NAMALWA (cell line): ENCODE measurements around the gene COL4A5.
"Not testable (repeated sequence)": the region's sequence is repeated elsewhere in the genome, so short reads cannot be mapped to it uniquely, and the experiment has no call there.

Source experiments
- DNase-seq: peaks from one replicate; pipeline ENCODE4 v3.0.0-alpha.2; 2015; ENCODE audit warnings: low spot score

The COL4A5 gene

DNA sequence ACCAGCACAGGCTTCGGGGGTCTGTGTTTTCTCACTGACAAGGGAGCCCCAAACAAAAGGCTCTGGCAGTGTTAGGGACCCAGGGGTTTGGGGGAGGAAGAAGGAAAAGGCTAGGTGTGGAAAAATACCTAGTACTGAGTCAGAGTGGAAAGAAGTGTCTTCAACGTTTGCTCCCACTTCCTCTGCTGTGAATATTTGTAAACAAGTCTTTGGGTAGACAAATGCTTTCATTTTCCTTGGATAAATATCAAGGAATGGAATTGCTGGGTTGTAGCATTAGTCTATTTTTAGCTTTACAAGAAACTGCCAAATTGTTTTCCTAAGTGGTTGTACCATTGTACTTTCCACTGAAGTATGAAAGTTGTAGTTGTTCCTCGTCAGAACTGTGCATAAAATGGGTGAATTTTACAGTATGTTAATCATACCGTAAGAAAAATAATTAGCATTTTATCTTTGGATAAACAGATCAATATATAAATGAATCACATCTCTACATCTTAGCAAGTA lies 17.4 kb downstream of the COL4A5 start:
- DNase-seq, result no peak

DNA sequence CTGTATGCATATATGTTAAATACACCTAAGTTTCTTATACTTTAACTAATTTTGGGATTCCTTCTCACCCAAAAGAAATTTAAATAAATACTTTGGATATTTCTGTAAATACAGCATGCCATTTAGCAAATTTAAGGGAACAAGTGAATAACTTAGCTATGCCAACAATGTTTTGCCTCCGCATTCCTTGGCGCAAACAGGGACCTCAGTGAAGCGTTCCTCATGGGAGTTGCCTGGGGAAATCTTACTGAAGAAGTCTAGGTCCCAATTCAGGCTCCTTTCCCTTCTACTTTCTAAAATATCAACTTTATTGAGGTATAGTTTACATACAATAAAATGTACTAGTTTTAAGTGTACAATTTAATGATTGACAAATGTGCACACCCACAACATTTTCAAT lies 25.0 kb downstream of the COL4A5 start:
- DNase-seq, result no peak

DNA sequence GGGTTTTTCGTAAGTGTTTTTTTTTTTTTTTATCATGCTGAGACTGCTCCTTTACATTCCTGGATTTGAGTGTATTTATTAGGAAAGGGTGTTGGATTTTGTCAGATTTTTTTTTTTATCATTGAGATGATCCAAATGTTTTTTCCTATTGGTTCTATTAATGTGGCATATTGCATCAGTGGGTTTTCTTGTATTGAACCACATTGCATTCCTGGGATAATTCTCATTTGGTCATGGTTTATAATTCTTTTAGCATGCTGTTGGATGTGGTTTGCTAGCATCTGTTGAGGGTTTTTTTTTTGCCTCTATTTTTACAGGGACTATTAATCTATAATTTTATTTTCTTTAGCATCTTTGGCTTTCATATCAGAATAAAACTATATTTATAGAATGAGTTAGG lies 28.8 kb downstream of the COL4A5 start:
- no peak for DNase-seq

DNA sequence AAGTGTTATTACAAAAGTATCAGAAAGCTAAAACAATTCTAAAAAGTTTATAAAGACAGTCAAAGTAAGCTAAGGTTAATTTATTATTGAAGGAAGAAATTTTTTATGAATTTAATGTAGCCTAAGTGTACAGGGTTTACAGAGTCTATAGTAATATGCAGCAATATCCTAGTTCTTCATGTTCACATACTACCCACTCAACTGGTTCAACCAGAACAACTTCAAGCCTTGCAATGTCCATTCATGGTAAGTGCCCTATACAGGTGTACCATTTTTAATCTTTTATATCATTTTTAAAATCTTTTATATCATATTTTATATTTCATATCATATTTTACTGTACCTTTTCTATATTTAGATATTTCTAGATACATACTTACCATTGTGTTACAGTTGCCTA lies 34.3 kb downstream of the COL4A5 start:
- no peak for DNase-seq

DNA sequence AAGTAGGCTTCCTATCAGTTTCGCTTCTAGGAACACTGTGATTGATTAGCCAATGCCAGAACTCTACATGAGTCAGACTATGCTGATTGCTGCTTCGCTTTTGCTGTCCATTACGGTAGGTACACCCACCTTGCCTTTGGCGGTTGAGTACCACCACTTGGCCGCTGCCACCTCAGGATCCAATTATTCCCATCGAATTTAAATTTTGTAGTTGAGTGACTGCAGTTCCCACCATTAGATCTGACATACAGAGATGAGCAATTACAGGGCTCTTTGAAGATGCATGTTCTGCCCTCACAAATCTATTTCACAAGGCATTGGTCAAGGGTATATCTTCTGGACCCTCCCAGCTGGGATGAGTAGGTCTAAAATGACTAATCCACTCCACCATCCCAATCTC lies 41.9 kb downstream of the COL4A5 start:
- DNase-seq, result not testable (repeated sequence)

DNA sequence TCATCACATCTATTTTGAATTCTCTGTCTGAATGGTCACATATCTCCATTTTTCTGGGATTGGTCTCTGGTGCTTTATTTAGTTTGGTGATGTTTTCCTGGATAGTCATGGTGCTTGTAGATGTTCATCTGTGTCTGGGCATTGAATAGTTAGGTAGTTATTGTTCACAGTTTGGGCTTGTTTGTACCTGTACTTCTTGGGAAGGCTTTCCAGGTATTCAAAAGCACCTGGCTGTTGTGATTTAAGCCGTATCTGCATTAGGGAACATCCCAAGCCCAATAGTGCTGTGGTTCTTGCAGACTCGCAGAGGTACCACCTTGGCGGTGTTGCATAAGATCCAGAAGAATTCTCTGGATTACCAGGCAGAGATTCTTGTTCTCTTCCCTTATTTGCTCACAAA lies 44.6 kb downstream of the COL4A5 start:
- no peak for DNase-seq

DNA sequence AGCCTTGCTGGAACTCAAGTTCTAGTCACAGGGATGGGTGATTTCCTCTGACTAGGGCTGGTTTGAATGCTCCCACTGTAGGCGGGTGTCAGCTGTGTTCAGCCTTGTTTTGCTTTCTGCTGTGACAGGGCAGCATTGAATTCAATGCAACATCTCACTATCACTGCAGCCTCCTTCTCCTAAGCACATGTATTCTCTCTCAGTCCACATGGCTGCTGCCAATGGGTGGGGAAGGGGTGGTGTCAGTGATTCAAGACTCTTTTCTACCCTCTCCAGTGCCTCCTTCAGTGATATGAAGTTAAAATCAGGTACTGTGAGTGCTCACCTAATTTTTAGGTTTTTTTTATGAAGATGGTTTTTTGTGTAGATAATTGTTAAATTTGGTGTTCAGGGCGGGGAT lies 46.3 kb downstream of the COL4A5 start:
- DNase-seq, result no peak

DNA sequence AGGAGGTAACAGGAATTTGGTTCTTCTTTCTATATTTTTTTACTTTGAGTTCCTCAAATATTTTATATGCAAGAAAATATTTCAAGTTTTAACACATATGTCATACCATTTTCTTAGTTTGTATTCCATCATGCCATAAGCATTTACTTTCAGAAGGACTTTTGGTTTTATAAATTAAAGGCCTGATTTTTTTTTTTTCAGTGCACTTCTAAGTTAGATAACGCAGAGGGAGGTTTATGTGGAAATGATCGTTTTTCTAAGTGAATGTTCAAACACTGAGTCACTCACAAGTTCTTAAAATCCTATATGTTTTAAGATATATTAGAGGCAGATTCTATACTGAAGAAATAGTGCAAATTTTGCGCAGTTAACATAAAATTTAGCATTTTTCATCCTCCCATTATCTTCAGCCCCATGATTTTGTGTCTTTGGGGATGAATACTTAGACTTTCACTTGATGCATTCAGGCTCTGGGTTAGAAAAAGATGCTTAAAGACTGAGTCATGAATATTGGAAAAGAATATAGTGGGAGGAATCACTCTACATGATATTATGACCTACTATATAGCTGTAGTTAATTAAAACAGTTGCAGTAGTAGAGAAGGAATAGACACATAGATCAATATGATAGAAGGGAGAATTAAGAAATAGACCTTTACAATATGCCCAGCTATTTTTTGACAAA lies 54.9 kb downstream of the COL4A5 start:
- DNase-seq, result no peak

DNA sequence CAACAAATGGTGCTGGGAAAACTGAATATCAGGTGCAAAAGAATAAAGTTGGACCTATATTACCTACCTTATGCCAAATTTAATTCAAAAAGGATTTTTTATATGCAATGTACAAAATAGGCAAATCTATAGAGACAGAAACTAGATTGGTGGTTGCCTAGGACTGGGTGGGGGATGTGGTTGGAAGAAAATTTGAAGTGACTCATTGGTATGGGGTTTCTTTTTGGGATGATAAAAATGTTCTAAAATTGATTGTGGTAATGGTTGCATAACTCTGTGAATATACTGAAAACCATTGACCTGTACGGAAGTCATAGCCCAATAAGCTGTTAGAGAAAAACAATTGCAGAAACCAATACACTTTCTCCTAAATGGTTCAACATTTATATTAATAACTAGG lies 72.1 kb downstream of the COL4A5 start:
- DNase-seq, result no peak

DNA sequence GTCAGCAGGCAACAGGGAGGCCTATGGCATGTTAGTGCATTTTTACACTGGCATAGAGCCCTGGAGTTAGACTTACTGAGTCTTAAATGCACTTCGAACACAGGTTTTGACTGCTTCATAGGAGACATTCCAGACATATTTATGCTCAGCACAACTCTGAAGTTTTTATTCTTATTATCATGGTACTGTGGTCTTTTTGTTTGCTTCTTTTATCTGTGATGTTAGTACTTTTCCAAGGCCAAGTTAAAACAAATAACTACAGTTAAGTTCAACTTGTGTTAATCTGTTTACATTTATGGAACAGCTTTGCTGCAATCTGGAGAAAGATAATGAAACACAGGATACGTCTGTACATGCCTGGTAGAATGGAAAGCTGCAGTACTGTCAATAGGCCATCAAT lies 76.5 kb downstream of the COL4A5 start:
- no peak for DNase-seq

DNA sequence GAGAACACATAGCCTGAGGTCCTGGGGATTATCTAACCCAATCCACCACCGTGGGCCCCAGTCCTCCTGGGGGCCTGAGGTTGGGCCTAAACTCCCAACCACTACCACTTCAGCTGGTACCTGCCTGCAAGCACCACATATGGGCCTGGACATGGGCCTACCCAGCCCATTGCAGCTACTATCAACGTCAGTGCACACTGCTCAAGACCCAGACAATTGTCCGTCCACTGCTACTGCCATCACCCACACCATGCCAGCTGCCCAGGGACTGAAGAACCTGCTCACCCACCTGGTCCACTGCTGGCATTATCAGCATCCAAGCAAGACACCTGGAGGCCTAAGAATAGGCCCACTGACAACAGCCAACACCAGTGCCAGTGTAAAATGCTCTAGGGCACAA lies 88.1 kb downstream of the COL4A5 start:
- no peak for DNase-seq

DNA sequence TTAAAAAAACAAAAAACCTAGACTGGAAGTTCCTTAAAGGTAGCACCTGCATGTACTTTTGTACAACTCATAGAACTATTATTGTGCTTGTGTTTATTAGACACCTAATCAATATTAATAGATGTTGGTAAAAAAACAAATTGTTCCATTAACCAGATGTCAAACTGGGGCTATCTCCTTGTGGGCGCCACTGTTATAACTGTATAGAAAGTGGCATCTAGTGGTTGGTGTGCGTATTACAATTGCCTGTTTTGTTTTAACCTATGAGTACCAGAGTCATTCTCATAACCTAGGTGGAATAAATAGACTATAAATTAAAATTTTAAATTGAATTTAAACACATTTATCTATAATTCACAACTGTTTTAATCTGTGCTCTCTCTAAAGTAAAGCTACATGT lies 97.4 kb downstream of the COL4A5 start:
- DNase-seq, result peak; percentile 45

DNA sequence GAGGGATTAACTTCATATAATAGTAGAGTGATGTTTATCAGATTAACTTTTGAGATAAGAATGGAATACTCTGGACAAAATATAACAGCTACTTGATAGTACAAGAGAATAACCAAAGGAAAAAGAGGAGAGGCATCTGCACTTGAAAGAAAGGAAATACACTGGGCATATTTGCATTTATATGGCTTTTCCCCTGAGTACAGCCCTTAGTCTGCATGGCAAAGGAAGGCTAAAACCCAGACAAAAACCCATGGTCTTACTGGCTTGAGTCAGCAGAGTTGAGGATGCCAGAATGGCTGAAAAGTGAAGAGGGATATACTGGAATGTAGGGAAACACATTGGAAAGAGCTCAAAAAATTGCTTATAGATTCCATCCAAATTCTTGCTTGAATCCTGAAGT lies 101.6 kb downstream of the COL4A5 start:
- DNase-seq, result no peak

DNA sequence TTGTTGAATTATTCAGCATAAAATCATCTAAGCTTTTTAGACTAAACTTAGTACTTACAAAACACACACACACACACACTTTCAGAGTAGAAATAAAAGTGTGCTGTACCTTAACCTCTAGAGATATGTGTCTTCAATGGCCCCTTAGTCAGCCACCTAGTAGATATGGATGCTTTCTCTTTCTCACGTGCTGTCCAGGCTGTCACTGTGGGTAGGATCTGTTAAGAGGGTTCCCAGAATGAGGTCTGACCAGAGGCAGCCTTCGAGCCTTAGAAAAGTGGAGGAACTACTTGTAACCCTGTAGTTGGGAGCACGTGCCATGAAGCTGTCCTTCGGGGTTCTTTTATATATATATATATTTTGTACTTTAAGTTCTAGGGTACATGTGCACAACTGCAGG lies 117.9 kb downstream of the COL4A5 start:
- no peak for DNase-seq

DNA sequence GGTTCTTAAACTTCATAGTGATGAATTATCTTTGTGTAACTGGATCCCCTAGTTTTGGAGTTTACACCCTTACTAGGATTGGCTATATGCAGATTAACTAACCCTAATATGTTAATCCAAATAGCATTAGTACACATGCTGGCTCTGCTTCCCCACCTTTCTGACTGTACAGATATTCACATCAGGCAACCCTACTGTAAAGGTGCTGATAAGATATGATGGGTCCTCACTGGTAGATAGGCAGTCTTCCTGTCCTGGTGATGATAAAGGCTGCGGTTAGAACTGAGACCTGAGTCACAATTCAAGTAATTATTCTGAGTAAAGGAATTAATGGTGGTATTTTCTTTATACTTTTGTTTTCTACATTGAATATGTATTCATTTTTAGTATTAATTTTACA lies 118.6 kb downstream of the COL4A5 start:
- no peak for DNase-seq

DNA sequence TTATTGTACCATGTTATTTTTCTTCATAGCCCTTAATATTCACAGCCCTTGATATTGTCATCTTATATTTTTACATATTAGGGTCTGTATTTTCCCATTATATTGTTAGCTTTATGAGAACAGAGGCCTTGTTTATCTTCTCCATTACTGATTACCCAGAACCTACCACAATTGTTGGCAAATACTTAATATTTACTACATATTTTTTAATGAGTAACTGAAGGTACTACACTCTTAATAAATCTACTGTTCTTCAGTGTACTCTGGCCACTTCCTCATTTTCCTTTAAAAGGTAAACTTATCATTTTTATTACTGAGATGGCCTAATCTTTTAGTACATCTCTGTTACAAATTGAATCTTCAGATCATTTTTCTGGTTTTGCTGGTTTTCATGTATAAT lies 133.5 kb downstream of the COL4A5 start:
- DNase-seq, result no peak

DNA sequence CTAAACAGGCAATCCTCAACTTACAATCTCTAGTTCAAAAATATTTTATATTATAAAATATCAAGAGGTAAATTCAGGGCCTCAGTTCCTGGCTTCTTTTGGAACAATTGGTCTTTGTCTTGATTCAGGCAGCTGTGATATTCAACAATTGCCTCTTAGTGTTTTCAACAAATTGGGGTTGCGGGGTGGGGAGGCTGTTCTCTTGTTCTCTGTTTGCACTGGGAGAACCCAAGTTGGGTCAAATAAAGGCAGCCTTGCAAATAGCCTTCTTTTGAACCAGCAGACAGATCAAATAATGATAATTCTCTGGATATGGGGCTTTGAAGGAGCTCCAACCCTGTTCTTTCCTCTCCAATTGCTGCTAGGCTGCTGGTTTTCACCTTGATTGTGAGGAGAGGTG lies 142.5 kb downstream of the COL4A5 start:
- DNase-seq, result no peak

DNA sequence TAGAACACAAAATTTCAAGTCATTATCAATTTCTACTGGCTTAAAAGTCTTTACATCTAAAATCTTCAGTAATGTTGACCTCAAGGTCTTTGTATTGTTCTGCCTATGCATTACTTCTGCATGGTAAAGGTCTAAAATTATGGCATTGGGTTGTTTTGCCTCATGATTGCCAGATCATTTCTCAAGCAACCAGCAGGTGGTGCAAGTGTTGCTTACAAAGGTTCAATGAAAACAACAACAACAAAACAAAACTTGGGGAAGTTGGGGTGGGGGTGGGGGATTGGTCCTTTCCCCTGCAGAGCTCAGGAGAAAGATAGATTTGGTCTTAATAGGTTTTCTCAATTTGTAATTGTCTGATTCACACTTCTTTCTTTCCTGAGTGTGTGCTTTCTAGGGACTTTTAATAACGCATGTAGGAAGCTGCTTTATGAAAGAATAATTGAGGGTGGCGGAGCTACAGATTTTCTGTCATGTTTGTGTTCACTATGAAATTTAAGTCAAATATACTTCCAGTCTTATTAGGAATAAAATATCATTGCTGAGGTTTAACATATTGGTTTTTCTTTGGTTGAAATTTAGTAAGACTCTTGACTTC lies 145.1 kb downstream of the COL4A5 start:
- DNase-seq, result peak; percentile 31

DNA sequence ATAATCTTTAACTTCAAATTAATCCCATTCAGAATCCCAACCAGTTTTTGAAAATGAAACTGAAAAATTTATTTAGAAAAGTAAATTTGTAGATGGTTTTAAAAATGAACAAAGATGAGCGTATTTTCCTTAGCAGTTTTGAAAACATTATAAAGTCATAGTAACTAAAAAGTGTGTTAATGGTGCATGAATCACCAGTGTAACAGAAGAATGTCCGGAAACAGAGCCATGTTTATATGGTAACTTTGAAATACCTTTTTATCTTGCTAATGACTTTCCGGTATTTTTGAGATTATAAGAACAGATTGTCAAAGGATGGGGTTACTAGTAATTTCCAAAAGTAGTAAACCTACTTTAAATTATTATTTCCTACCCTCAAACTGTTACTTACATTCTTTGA lies 150.9 kb downstream of the COL4A5 start:
- no peak for DNase-seq

DNA sequence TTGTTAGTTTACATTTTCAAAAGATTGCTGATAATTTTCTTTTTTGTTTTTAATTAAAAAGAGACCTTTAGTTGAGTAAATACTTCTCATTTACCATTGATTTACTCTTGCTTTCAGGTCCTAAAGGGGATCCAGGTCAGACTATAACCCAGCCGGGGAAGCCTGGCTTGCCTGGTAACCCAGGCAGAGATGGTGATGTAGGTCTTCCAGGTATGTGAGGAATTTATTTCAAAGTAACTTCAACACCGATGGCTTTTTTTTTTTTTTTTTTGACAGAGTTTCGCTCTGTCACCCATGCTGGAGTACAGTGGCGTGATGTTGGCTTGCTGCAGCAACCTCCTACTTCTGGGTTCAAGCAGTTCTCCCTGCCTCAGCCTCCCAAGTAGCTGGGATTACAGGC lies 161.6 kb downstream of the COL4A5 start:
- no peak for DNase-seq

DNA sequence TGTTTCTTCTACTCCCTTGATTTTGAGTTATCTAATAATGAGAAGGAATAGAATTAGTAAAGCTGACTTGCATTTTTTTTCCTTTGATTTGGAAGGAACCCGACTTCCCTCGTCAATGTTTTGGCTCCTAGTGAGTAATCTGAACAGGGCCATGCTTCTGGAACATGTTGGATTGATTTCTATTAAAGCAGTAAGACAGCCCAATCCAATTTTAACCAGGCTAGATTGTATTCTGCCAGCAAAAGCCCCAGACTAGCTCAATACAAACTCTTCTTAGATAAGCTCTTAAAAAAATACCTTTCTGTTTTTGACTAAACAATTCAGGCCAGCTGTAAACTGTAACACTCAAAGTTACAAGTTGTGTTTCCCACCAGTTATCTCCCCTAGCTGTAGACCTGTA lies 170.5 kb downstream of the COL4A5 start:
- no peak for DNase-seq

DNA sequence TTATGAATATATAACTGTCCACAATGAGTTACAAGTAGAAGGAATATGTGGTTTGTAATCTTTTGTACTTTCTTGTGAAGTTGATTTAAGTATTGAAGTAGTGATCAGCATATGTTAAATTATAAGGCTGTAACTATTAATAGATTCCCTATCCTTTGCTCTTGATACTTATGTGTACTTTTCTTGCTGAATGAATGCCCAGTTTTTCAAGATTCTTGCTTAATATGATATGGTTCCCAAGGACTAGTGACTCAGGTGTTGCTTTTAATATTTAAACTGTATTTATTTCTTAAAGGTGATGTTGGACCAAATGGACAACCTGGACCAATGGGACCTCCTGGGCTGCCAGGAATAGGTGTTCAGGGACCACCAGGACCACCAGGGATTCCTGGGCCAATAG lies 175.0 kb downstream of the COL4A5 start:
- DNase-seq, result no peak

DNA sequence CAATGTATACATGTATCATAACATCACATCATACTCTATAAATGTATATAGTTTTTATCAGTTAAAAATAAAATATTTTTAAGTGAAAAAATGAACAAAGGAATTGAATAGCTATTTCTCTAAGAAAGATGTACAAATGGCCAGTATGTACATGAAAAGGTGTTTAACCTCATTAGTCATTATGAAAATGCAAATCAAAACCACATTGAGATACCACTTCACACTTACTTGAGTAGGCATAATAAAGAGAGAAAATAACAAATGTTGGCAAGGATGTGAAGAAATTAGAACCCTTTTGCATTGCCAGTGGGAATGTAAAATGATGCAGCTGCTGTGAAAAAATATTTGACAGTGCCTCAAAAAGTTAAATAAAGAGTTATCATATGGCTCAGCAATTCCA lies 201.2 kb downstream of the COL4A5 start:
- no peak for DNase-seq

DNA sequence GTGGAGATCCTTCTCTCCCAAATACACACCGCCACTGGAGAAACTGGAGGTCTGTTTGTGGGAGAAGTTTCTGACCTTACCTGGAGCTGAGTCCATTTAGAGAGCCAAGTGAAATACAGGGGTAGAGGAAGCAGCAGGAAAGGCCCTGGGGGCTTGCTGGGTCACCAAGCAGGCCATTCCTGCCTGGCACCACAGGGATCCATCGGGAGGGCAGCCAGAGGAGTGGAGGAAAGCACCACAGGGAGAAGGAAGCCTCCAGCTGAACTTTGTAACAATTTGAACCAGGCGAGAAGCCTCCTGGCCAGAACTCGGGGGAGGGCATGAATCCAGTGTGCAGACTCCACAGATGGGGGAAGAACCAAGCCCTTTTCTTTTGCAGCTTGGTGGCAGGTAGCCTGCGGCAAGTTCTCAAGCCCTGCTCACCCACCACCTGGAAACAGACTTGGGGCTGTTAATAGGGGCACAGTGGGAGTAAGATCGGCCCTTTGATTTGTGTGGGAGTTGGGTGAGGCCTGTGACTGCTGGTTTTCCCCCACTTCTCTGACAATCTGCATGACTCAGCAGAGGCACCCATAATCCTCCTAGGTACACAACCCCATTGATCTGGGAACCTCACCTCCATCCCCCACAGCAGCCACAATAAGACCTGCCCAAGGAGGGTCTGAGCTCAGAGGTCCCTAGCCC lies 202.1 kb downstream of the COL4A5 start:
- DNase-seq, result no peak
